Thoracic aorta (tissue), 2 donors: ENCODE measurements around the gene KLHL26. TPM values are rescaled to one million over a fixed set of nuclear protein-coding genes. Genes with fewer than 3 reads are reported as not detected.
"Not testable (repeated sequence)": the region's sequence is repeated elsewhere in the genome, so short reads cannot be mapped to it uniquely, and the experiment has no call there.

ENCODE experiments used
- ATAC-seq: fragments of 150-250 bp; one replicate; pipeline ENCODE4 v1.8.0; 2017; ENCODE audit warnings: low read depth; ENCODE audit not compliant: insufficient number of reproducible peaks, low FRiP score
- DNase-seq: peaks from one replicate; pipeline ENCODE4 v3.0.0-alpha.2; 2020; ENCODE audit warnings: low spot score
- H3K27ac ChIP-seq, 2 donors: fragments of 200-600 bp; sonication (generic); 1 replicate in 1 of 2; 2 replicates in 1 of 2; pipeline ENCODE4 v1.5.1; 2016; ENCODE audit warnings: mild to moderate bottlenecking in 2 of 2, moderate library complexity in 2 of 2
- H3K27me3 ChIP-seq: fragments of 200-600 bp; sonication (generic); replicated peaks from 2 replicates; pipeline ENCODE4 v1.6.0; 2016; ENCODE audit warnings: mild to moderate bottlenecking; ENCODE audit not compliant: insufficient read depth
- H3K36me3 ChIP-seq: fragments of 200-600 bp; sonication (generic); one replicate; pipeline ENCODE4 v1.5.1; 2016
- H3K4me1 ChIP-seq, 2 donors: fragments of 200-600 bp; sonication (generic); 1 replicate in 1 of 2; 2 replicates in 1 of 2; pipeline versions ENCODE4 v1.5.1 to v1.6.0; 2016; ENCODE audit warnings: low read depth in 2 of 2, mild to moderate bottlenecking in 1 of 2; ENCODE audit not compliant: control insufficient read depth in 1 of 2
- H3K4me3 ChIP-seq: fragments of 200-600 bp; sonication (generic); 2 replicates; pipeline ENCODE4 v1.5.1; 2016; ENCODE audit warnings: mild to moderate bottlenecking
- H3K9me3 ChIP-seq: fragments of 200-600 bp; sonication (generic); 2 replicates; pipeline ENCODE4 v1.5.1; 2016
- total RNA-seq, 2 donors: library from RNA; depleted of rRNA; stranded (reverse); fragments of >200 nt; gene quantifications; one replicate each; pipeline versions ENCODE4 v1.1.0 to v1.2.3, GENCODE V29; 2016
- TF ChIP-seq, protein P1 (sequence below): fragments of 200-600 bp; sonication (generic); IDR thresholded peaks from one replicate; pipeline ENCODE4 v1.5.1; 2019; ENCODE audit warnings: antibody characterized with exemption

KLHL26 gene
- total RNA-seq, 2 donors from 2014 or later, result 11.2 to 24.5 TPM

DNA sequence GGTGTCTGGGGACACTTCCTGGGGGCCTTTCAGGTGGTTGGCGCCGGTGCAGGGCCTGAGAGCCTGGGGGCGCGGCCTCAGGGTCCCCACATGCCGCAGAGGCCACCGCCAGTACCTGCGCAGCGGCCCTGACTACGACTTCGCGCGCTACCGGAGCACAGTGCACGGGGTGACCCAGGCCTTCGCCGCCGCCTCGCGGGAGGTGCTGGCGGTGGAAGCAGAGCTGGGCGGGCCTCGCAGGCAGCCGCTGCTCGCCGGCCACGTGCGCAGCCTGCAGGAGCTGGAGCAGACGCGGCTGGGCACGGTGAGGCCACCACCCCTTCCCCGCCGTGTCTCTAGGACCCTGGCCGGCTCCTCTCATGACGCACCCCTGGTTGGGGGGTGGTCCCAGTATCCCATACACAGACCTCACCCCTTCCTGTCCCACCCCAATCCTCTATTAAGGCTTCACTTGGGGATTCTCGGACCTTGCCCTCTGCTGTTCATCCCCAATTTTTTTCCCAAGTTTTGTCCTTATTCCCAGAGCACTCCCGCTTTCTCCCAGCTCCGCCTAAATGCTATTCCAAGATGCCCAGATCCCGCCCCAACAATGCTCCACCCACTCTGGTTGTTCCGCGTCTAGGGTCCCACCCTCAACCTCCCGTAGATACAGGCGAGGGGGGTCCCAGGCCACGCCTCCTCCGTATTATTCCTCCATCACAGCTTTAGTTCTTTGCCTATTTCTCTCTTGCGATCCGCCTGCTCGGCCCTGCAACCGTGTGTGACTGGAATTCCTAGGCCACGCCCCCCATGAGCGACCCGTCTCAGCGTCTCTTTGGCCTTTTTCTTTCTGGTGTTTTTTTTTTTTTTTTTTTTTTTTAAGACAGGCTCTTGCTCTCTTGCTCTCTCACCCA, 47.2 kb upstream of the KLHL26 start:
- Histone ChIP-seq H3K27ac (peak overlapping the region; percentile 84 to 86), H3K4me1 (peaks cover 14 to 27% of the 10 kb centered on the region in 2 donors), H3K36me3 (peaks cover 8% of the 10 kb centered on the region), H3K4me3 (peak overlapping the region; percentile 89), H3K9me3 (no peaks in the 10 kb centered on the region), H3K27me3 (no peaks in the 10 kb centered on the region)
- TF ChIP-seq, protein P1, sequence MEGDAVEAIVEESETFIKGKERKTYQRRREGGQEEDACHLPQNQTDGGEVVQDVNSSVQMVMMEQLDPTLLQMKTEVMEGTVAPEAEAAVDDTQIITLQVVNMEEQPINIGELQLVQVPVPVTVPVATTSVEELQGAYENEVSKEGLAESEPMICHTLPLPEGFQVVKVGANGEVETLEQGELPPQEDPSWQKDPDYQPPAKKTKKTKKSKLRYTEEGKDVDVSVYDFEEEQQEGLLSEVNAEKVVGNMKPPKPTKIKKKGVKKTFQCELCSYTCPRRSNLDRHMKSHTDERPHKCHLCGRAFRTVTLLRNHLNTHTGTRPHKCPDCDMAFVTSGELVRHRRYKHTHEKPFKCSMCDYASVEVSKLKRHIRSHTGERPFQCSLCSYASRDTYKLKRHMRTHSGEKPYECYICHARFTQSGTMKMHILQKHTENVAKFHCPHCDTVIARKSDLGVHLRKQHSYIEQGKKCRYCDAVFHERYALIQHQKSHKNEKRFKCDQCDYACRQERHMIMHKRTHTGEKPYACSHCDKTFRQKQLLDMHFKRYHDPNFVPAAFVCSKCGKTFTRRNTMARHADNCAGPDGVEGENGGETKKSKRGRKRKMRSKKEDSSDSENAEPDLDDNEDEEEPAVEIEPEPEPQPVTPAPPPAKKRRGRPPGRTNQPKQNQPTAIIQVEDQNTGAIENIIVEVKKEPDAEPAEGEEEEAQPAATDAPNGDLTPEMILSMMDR, result peak; percentile 29
- DNase-seq (no peak), ATAC-seq (peak; percentile 6)

DNA sequence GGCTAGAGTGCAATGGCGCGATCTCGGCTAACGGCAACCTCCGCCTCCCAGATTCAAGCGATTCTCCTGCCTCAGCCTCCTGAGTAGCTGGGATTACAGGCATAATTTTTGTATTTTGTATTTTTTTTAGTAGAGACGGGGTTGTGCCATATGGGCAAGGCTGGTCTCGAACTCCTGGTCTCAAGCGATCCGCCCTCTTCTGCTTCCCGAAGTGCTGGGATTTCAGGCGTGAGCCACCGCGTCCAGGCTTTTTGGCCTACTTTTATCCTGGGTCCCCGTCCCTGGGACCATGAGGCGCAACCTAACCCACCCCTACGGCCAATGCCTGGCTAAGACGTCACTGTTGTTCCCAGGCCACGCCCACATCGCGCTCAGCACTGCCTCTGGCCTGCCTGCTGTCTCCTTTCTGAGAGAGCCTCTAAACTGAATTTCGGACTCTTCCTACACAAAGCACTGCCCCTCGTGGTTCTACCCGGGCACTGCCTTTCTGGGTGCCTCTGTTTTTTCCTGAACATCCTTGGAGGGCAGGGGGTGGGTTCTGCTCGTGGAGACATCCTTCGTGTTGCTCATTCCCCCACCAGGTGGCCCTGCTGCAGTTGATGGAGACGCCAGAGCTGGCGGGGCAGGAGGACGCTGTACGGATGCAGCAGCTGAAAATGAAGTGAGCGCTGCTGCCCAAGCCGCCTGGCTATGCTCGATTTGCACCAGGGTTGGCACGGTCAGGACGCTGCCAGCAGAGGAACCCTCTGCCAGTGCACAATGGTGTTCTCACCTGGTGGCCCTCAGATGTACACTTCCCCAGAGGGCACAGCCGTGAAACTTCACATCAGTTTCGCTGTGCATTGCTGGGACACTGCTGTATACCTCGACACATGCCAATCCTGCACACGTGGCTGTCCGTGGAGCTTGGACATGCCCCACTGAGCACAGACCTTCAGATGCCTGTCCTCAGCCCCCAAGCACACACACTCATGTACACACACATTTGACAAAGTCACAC, 46.3 kb upstream of the KLHL26 start:
- no peak for ATAC-seq
- Histone ChIP-seq H3K36me3 (peaks cover 8% of the 10 kb centered on the region), H3K4me1 (peaks cover 19 to 35% of the 10 kb centered on the region in 2 donors), H3K9me3 (no peaks in the 10 kb centered on the region), H3K27ac (no peak overlapping the region), H3K4me3 (peak overlapping the region; percentile 89), H3K27me3 (no peaks in the 10 kb centered on the region)
- TF ChIP-seq, protein P1, result no peak
- no peak for DNase-seq

DNA sequence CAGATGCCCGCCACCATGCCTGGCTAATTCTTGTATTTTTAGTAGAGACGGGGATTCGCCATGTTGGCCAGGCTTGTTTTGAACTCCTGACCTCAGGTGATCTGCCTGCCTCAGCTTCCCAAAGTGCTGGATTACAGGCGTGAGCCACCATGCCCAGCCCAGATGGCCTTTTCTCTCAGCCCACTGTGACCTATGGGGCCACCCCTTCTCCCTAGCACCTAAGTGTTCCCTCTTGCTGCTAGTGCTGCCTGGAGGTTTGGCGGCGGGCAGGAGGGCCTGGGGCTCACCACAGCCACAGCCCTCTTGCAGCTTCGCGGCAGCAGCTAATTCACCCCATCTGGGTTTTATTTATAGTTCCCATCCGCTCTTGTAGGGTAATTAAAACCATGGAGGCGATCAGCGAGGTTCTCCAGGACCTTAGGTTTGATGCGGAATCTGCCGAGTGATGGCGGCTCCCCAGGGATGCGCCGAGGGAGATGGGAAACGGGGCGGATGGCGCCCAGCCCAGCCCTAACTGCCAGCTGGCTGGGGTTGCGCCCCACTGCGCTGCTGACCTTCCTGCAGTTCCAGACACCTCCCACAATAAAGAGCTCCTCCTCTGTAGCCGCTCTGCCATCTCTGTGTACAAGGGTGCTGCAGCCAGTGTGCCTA, 45.0 kb upstream of the KLHL26 start:
- no peak for ATAC-seq
- H3K4me1 ChIP-seq, result peaks cover 19 to 35% of the 10 kb centered on the region in 2 donors

DNA sequence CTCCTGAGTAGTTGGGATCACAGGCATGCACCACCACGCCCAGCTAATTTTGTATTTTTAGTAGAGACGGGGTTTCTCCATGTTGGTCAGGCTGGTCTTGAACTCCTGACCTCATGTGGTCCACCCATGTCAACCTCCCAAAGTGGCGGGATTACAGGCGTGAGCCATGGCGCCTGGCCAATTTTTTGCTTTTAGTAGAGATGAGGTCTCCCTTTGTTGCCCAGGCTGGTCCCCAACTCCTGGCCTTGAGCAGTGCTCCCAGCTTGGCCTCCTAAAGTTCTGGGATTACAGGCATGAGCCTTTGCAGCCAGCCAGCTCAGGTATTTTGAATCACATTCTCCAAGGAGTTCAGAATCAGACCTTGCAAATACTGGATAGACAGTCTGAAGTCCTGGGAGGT, 44.1 kb upstream of the KLHL26 start:
- DNase-seq, H3K27me3 ChIP-seq, ATAC-seq, H3K4me3 ChIP-seq, H3K36me3 ChIP-seq, H3K9me3 ChIP-seq, H3K27ac ChIP-seq: not testable (repeated sequence)
- H3K4me1 ChIP-seq, result peaks cover 19 to 34% of the 10 kb centered on the region in 2 donors

More for the DNA sequence above, 45.0 kb upstream of the KLHL26 start:
- Histone ChIP-seq H3K36me3 (peaks cover 8% of the 10 kb centered on the region), H3K9me3 (no peaks in the 10 kb centered on the region), H3K27ac (no peak overlapping the region), H3K4me3 (no peak overlapping the region), H3K27me3 (no peaks in the 10 kb centered on the region)
- TF ChIP-seq, protein P1, result no peak
- no peak for DNase-seq

DNA sequence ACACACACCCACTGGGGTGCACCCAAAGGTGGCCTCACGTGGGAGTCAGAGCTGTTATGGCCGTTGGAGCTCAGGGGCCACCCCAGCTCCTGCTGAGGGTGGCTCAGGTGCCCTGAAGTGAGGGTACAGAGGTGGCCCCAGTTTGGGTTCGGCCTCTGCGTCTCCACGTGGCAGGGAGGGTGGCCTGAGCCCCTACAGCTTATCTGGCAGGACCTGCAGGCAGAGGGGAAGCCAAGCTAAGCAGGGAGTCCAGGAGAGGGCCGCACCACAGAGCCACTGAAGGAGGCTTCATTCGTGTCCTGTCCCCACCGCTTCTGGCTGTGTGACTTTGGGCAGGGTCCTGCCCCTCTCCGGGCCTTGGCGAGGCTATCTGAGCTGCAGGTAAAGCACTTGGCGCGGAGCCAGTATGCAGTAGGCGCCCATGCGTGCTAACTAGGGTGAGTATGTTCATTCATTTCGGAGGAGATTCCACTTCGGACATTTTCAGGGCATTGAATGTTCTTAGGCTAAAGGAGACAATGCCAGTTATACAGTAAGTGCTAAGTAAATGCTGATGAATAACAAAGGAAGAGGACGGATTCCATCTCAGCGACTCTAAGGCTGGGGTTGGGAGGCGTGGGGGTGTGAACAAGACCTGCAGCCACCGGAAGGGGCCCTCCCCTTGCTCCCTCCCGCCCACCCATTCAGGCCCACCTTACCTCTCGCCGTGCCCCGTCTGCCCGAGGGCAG, 43.3 kb upstream of the KLHL26 start:
- Histone ChIP-seq H3K27me3 (no peaks in the 10 kb centered on the region), H3K4me3 (peak overlapping the region; percentile 74), H3K27ac (no peak overlapping the region), H3K9me3 (no peaks in the 10 kb centered on the region), H3K36me3 (peaks cover 8% of the 10 kb centered on the region), H3K4me1 (peaks cover 19 to 27% of the 10 kb centered on the region in 2 donors)
- no peak for ATAC-seq
- TF ChIP-seq, protein P1, result no peak
- DNase-seq, result no peak
